GM23248 (cell line): ENCODE measurements around the gene OPRL1. TPM values are rescaled to one million over a fixed set of nuclear protein-coding genes. Genes with fewer than 3 reads are reported as not detected.

ENCODE experiments used
- DNase-seq: peaks from one replicate; pipeline ENCODE4 v3.0.0-alpha.2; 2015
- H2AFZ ChIP-seq: fragments of 200-600 bp; sonication (generic); 2 replicates; pipeline ENCODE4 v1.6.1; 2016; ENCODE audit warnings: antibody characterized with exemption
- H3F3A ChIP-seq: fragments of 200-600 bp; sonication (generic); 2 replicates; pipeline ENCODE4 v1.6.1; 2016; ENCODE audit warnings: mild to moderate bottlenecking, antibody characterized with exemption, mixed run types; ENCODE audit not compliant: insufficient read depth
- H3K27ac ChIP-seq: fragments of 200-600 bp; sonication (generic); 2 replicates; pipeline ENCODE4 v1.5.1; 2016; ENCODE audit warnings: mild to moderate bottlenecking
- H3K27me3 ChIP-seq: fragments of 200-600 bp; sonication (generic); replicated peaks from 2 replicates; pipeline ENCODE4 v1.6.1; 2016; ENCODE audit warnings: mild to moderate bottlenecking; ENCODE audit not compliant: insufficient read depth
- H3K36me3 ChIP-seq: fragments of 200-600 bp; sonication (generic); 2 replicates; pipeline ENCODE4 v1.6.1; 2016; ENCODE audit warnings: low read depth, mild to moderate bottlenecking
- H3K4me1 ChIP-seq: fragments of 200-600 bp; sonication (generic); 2 replicates; pipeline ENCODE4 v1.6.1; 2016; ENCODE audit warnings: mild to moderate bottlenecking; ENCODE audit not compliant: insufficient read depth
- H3K4me2 ChIP-seq: fragments of 200-600 bp; sonication (generic); one replicate; pipeline ENCODE4 v1.6.1; 2016; ENCODE audit warnings: mild to moderate bottlenecking; ENCODE audit not compliant: unreplicated experiment
- H3K4me3 ChIP-seq: fragments of 200-600 bp; sonication (generic); 2 replicates; pipeline ENCODE4 v1.5.1; 2016; ENCODE audit warnings: mild to moderate bottlenecking
- H3K79me2 ChIP-seq: fragments of 200-600 bp; sonication (generic); 2 replicates; pipeline ENCODE4 v1.6.1; 2016; ENCODE audit warnings: mild to moderate bottlenecking; ENCODE audit not compliant: insufficient read depth
- H3K9ac ChIP-seq: fragments of 200-600 bp; sonication (generic); 2 replicates; pipeline ENCODE4 v1.6.1; 2016; ENCODE audit warnings: mild to moderate bottlenecking
- H3K9me2 ChIP-seq: fragments of 200-600 bp; sonication (generic); 2 replicates; pipeline ENCODE4 v1.6.1; 2016; ENCODE audit warnings: mixed run types, mild to moderate bottlenecking, moderate library complexity; ENCODE audit not compliant: insufficient read depth
- H3K9me3 ChIP-seq: fragments of 200-600 bp; sonication (generic); one replicate; pipeline ENCODE4 v1.6.1; 2017; ENCODE audit warnings: low read depth
- H4K20me1 ChIP-seq: fragments of 200-600 bp; sonication (generic); 2 replicates; pipeline ENCODE4 v1.6.0; 2016; ENCODE audit not compliant: insufficient read depth
- EZH2 ChIP-seq: fragments of 200-600 bp; sonication (generic); IDR thresholded peaks from 2 replicates; pipeline ENCODE4 v1.6.1; 2018; ENCODE audit warnings: antibody characterized with exemption, mild to moderate bottlenecking; ENCODE audit not compliant: insufficient read depth, poor library complexity, severe bottlenecking
- EZH2phosphoT487 ChIP-seq: fragments of 200-600 bp; sonication (generic); IDR thresholded peaks from 2 replicates; pipeline ENCODE4 v1.6.1; 2018; ENCODE audit warnings: antibody characterized with exemption, moderate library complexity, mild to moderate bottlenecking, low read depth; ENCODE audit not compliant: insufficient read depth
- WGBS, 2 experiments: methylation state at CpG; one replicate each; pipeline ENCODE4 v1.1.6; 2015 to 2017; ENCODE audit warnings: low lambda C conversion rate in 2 of 2, low coverage in 1 of 2; ENCODE audit errors: missing lambda C conversion rate in 2 of 2; 5-methylcytosine and 5-hydroxymethylcytosine counted together
- in situ Hi-C: fragments of 300-500 bp; cut with MboI; formaldehyde crosslinking; loops from 2 replicates; pipeline ENCODE4 v1.15.0; 2020
- polyA plus RNA-seq: library from polyadenylated mRNA; unstranded; fragments of >200 nt; fragmentation: Nextera tagmentation; extraction: Ambion mirVana; gene quantifications from 2 replicates; pipeline ENCODE4 v1.2.1, GENCODE V29; 2016
- total RNA-seq: library from RNA; depleted of rRNA; stranded (reverse); fragments of >200 nt; shearing (Covaris generic); gene quantifications from 2 replicates; pipeline ENCODE4 v1.2.3, GENCODE V29; 2014

OPRL1 gene
- total and polyA plus RNA-seq, 2 experiments from 2014 or later = 0.35 to 0.86 TPM

DNA sequence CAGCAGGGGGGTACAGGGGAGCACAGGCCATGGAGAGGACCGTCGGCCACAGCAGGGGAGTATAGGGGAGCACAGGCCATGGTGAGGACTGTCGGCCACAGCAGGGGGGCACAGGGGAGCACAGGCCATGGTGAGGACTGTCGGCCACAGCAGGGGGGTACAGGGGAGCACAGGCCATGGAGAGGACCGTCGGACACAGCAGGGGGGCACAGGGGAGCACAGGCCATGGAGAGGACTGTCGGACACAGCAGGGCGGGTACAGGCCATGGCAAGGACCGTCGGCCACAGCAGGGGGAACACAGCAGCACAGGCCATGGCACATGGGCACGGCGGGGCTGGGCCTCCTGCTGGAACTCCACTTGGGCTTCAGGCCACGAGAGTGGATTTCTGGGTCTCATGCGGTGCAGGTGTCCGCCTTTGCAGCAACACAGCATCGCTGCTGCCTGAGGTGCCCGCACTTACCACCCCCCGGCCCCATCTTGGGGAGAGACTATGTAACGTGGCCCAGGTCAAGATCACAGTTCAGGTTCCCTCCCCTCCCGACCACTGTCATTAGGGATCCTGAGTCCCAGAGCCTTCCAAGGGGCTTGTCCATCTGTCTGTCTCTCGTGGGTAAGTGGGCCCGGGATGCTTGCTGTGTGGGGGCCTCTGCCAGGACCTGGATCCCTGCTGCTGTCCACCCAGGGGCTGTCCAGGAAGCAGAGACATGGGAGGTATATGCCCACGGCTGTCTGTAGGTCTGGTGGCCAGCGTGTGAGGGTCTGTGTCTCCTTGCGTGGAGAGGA, 25.0 kb downstream of the OPRL1 start:
- no peak for DNase-seq
- Histone ChIP-seq H3K9ac (no peak overlapping the region), H3K9me3 (no peaks in the 10 kb centered on the region), H4K20me1 (no peaks in the 10 kb centered on the region), H3K4me3 (no peak overlapping the region), H3K79me2 (no peaks in the 10 kb centered on the region), H3K27me3 (peaks cover 35% of the 10 kb centered on the region), H3K4me1 (no peaks in the 10 kb centered on the region), H3K9me2 (no peaks in the 10 kb centered on the region), H3K36me3 (no peaks in the 10 kb centered on the region), H3K27ac (no peak overlapping the region), H3F3A (no peaks in the 10 kb centered on the region), H3K4me2 (no peak overlapping the region), H2AFZ (no peak overlapping the region)
- in situ Hi-C loops = no loop called here
- 71 to 85% methylated on average over 19 to 24 of the region's 25 CpGs for WGBS, 2 experiments
- TF ChIP-seq EZH2 (no peak), EZH2phosphoT487 (no peak)

GRCh38 chr20:64105846-64106434, 26.1 kb downstream of the OPRL1 start:
- Histone ChIP-seq H2AFZ (no peak overlapping the region), H3K4me3 (no peak overlapping the region), H4K20me1 (no peaks in the 10 kb centered on the region), H3K27me3 (peaks cover 26% of the 10 kb centered on the region), H3F3A (no peaks in the 10 kb centered on the region), H3K79me2 (no peaks in the 10 kb centered on the region), H3K27ac (no peak overlapping the region), H3K9ac (no peak overlapping the region), H3K36me3 (no peaks in the 10 kb centered on the region), H3K4me1 (no peaks in the 10 kb centered on the region), H3K4me2 (no peak overlapping the region), H3K9me3 (no peaks in the 10 kb centered on the region), H3K9me2 (no peaks in the 10 kb centered on the region)
- in situ Hi-C loops = no loop called here
- TF ChIP-seq EZH2 = no peak
- no peak for TF ChIP-seq EZH2phosphoT487
- 82 to 84% methylated on average over 36 to 39 of the region's 39 CpGs for WGBS, 2 experiments
- DNase-seq = no peak

DNA sequence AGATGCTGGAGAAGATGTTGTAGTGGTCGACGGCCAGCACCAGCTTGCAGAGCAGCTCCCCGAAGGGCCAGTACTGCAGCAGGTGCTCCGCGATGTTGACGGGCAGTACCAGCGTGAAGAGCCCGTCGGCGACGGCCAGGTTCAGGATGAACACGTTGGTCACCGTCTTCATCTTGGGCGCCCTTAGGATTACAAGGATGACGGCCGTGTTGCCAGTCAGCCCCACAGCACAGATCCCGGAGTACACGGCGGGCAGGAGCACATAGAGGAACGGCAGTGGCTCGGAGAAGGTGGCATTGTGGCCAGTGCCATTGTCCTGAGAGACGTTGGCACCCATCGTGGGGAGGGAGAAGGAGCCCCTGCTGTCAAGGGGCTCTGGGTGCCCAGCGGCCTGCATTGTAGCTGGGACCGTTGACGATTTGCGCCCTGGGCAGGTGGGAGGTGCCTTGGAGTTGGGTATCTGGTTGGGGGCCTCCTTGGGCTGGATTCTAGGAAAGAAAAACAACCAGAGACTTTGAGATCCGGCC, 26.6 kb downstream of the OPRL1 start:
- Histone ChIP-seq H3F3A (no peaks in the 10 kb centered on the region), H3K36me3 (no peaks in the 10 kb centered on the region), H3K4me3 (no peak overlapping the region), H3K9me2 (no peaks in the 10 kb centered on the region), H3K79me2 (no peaks in the 10 kb centered on the region), H3K4me1 (no peaks in the 10 kb centered on the region), H3K9ac (no peak overlapping the region), H2AFZ (no peak overlapping the region), H3K4me2 (no peak overlapping the region), H3K9me3 (no peaks in the 10 kb centered on the region), H4K20me1 (no peaks in the 10 kb centered on the region), H3K27me3 (peaks cover 21% of the 10 kb centered on the region), H3K27ac (no peak overlapping the region)
- no peak for DNase-seq
- in situ Hi-C loops = no loop called here
- TF ChIP-seq EZH2phosphoT487 = no peak
- TF ChIP-seq EZH2 = no peak
- 80 to 81% methylated on average over 26 to 28 of the region's 28 CpGs for WGBS, 2 experiments

- peaks cover 15% of the 10 kb centered on the region for H3K27me3 ChIP-seq
- H3K27ac ChIP-seq = no peak within 1 kb of the TSS
- H3K4me3 ChIP-seq = no peak within 1 kb of the TSS
- no peaks in the 10 kb centered on the region for H3K4me1 ChIP-seq
- H3K36me3 ChIP-seq = no peaks in the 10 kb centered on the region
- no peaks in the 10 kb centered on the region for H3K9me3 ChIP-seq
- no peaks in the 10 kb centered on the region for H3F3A ChIP-seq
- no peak for DNase-seq
- H3K4me2 ChIP-seq = no peak within 1 kb of the TSS
- no peaks in the 10 kb centered on the region for H3K79me2 ChIP-seq
- H3K9me2 ChIP-seq = no peaks in the 10 kb centered on the region
- in situ Hi-C loops = no loop called here
- TF ChIP-seq EZH2phosphoT487 (no peak), EZH2 (no peak)
- 57 to 63% methylated on average over 17 to 22 of the region's 22 CpGs for WGBS, 2 experiments
- no peak within 1 kb of the TSS for H2AFZ ChIP-seq
- no peak within 1 kb of the TSS for H3K9ac ChIP-seq
- no peaks in the 10 kb centered on the region for H4K20me1 ChIP-seq
These were observed 27.3 kb downstream of the OPRL1 start, which contains the start of gene NPBWR2 for GRCh38 chr20:64106981-64107735. Gene NPBWR2, minus strand, starts transcription at chr20:64107565. Its CDS starts 734 bp downstream, at chr20:64106831.
